NOMO-1 treated with dmso at 0.1 percent for 144 hours (cell line): ENCODE measurements around the gene TOPORS.
"Not testable (repeated sequence)": the region's sequence is repeated elsewhere in the genome, so short reads cannot be mapped to it uniquely, and the experiment has no call there.

Source experiments
- DNase-seq: peaks from one replicate; lab custom pipeline; 2025; ENCODE audit not compliant: unreplicated experiment; lab: John Stamatoyannopoulos, UW

Gene TOPORS

DNA sequence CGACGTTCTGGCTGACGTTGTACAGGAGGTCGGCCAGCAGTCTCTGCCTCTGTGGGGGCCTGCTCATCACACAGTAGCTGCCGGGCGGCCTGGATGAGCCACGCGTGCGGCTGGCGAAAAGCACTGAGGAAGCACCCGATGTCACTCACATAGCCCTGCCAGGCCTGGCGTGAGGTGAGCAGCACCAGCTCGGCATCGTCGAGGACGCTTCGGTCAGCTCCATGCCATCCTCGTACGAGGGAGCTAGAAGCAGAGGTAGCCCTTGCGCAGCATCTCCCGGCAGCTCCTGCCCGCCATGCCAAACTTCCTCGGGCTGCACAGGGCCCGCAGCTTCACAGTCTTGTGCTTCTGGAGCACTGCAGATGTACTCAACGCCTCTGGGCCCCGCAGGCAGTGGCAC is 14.4 kb upstream of the TOPORS start:
- no peak for DNase-seq

DNA sequence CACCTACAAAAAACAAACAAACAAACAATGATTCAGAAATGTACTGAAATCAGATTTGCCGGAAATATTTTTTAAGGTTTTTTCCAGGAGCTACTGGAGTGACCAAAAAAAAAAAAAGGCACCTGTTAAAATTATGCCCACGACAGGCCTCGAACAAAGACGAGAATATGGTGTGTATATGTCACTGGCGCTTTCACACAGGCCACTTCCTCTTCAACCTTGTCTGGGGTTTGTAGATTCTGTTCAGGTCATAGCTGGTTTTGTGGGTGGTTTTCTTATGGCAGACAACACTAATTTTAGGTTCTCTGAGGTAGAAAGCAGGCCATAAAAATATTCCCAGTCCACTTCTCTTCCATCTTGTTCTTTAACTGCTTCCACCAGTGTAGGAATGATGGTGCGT is 13.6 kb upstream of the TOPORS start:
- no peak for DNase-seq

DNA sequence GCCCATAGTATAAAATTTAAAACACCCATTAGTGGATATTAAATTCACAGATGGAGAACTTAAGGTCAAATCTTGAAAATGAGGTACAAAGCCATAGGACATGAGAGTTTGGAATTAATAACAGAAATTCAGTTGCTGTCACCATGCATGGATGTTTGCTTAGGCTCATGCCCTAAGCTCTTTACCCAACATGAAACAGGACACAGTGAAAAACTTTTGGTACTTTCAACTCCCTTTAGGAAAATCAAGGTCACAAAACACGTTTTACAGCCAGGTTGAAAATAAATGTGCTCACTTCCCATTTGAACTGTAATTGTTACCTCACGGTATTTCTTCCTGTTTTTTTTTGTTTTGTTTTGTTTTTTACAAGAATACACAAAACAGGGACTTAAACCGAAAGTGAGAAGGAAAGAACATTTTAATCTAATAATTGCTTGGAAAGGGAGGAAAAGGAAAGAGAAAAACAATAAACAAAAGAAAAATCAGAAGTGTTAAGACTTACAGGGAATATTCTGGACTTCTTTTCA is 6.1 kb upstream of the TOPORS start:
- DNase-seq = no peak

DNA sequence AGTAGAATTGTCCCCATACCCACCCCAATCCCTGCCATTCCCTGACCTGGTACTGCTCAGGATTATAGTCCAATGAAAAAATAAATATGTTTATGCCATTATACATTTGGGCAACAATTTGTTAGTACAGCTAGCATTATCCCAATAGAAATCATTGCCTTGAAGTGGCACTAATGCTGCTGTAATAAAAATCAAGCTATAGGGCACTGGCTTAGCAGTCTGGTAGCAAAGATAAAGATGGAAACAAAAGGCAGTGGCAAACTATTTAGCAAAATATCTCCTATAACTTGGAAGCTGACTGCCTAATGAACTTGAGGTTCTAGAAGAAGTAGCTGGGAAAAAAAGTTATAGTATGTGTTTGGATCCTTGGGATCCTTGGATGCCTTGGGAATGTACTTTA is 2.2 kb upstream of the TOPORS start:
- no peak for DNase-seq

DNA sequence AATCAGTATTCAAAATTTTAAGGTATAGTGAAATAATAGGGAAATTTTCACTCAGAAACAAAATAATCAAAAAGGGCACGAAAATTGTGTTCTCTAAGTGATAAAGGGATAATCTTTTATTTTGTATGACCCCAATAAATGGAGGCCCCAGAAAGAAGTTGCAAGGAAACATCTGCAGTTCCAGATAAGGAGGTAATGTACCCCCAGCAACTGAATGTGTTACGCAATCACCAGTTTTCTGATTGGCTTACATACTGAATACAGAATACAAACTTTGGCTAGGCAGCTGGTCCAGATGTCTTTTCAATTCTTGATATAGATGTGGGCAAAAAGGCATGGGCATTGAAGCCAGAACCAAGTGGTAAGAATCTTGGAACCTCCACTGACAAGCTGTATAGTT is 1.7 kb upstream of the TOPORS start:
- no peak for DNase-seq

DNA sequence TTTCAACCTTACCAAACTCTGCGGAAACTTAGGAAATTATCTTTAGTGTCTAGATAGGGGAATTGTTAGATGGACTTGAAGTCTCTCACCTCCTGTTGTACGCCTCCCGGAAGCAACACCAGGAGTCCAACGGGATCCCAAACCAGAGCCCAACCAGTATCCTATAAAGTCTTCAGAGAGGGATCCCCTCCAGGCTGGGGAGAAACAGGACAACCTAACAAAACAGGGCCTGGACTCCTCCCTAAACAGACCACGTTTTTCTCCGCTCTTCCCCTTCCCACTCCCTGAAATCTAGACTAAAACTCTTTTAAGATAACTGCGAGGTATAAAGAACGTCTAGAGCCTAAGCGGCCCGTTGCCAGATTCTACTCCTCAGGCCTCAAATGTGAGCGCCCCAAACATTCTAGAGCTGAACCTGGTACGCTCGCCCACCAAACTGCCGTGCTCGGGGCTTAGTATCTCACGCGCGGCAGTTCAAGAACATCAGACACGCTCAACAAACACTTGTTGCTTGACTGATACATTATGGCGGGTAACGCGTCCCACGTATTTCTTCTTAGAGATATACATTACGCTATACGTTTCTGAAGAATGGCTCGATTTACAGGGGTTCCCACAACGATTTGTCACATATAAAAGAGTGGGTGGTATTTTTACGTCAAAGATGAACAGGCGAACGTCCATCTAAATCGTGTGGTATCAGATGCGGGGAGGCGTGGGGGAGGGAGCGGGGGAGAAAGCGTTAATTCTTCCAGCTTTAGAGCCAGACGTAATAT is 922 bp downstream of the TOPORS start:
- peak; percentile 35 for DNase-seq

DNA sequence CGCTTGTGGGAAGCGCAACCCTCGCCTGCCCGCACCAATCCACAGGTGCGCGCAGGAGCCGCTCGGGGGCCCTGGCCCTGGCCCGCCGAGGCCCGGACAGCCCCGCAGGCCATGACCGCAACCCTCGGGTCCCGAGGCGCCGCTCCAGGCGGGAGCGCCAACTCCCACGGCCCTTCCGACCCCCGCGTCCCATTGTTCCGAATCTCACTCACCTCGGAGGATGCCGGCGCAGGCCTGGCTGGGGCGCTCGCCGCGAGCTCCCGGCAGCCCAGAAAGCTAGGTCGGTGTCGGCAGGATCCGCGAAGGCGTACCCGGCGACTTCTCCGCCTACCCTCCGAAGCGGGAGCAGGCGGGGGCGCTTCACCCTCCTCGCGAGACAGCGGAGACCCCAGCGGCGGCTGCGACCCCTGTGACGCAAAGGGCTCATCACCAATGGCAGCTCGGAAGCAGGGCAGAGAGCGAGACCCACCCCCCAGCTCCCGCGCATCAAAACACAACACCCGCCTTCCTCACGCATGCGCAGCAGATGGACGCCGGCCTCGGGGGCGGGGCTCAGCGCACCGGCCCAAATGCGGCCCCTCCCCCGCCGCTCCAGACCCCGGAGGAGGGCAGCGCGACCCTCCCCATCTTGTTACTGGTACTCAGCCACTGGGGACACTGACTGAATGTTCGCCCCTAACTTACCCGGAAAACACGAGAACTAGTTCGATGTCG is 1.7 kb downstream of the TOPORS start:
- peak; percentile 66 for DNase-seq

DNA sequence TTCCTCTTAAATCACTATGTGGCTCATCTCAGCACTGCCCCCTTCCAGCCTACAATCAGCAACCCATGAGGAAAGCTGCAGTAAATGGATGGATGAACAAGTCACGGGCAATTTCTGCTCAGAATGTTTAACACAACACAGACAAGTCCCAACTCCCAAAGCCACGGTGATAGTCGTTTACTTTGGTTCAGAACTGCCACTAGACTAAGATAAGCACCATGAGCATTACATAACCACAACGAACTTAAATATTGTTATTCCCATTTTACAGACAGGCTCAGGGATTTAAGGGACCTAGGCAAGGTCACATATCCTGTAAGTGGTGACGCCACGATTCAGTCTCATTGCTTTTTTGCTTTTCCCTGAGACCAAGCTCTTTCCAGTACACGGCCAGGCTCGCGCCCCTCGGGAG is 2.2 kb downstream of the TOPORS start:
- DNase-seq = no peak

DNA sequence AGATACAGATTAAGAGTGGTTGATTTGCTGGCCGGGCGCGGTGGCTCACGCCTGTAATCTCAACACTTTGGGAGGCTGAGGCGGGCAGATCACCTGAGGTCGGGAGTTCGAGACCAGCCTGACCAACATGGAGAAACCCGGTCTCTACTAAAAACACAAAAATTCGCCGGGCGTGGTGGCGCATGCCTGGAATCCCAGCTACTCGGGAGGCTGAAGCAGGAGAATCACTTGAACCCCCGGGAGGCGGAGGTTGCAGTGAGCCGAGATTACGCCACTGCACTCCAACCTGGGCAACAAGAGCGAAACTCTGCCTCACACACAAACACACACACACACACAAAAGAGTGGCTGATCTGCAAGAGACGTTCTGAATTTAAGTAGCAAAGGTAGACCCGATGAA is 4.2 kb downstream of the TOPORS start:
- not testable (repeated sequence) for DNase-seq

DNA sequence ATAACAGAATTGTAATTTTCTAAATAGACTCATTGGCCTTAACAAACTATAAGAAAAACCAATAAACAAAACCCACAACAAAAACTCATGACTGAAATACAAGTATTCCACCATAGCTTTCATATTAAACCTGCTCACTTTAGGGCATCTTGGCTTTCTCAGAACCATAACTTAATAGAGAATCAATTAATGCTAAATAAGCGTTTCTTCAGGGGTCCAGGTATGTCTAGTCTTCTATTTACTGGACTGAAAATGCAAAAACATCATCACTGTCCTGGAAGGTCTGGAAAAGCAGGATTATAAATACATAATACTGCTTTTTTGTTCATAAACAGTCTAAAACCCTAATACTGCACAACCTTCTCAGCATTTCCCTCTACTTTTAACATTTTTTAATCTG is 6.5 kb downstream of the TOPORS start:
- no peak for DNase-seq

DNA sequence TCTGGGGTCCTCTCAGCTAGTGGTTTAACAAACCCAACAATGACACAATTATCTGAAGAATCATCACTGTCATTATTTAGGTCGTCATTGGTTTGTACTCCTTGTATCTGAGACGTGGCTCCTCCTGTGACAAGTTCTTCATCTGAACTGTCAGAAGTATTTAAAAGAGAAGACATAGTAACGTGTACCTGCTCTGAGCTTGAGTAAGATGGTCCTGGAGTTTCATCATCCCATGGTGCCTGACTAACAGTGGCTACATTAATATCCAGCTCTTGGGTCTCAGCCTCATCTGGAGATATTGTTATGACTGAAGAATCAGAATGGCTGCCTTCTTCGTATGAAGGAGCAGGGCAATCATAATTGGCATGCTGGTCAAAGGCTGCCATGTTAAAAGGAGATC is 9.3 kb downstream of the TOPORS start:
- DNase-seq = no peak

DNA sequence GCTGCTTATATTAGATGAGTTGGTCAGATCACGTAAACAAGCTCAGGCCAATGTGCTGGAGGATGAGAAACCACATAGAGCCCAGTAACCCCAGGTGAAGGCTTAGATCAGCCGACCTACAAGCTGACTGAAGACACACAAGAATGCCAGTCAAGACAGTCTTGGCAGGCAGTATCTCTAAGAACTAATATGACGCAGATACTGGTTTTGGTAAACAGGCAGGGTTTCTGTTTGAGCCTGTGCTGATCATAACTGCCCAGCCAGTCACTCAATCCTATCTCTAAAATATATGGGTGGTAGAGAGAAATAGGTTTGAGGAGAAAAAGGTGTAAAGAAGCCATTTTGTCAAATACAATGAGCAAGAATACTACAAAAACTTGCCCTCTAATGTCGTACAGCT is 18.6 kb downstream of the TOPORS start:
- no peak for DNase-seq

DNA sequence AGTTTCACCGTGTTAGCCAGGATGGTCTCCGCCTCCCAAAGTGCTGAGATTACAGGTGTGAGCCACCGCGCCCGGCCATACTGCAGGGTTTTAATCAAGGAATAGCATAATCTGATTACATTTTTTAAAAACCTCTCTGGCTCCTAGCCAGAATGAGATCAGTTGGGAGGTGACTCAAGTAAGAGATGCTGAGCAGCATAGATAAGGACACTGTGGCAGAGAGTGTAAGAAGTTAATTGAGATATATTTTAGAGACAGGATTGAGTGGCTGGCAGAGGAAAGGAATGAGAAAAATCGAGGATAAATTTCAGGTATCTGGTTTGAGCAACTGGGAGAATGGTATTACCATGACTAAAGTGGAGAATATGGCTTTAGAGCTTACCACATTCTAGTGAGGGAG is 19.1 kb downstream of the TOPORS start:
- no peak for DNase-seq

DNA sequence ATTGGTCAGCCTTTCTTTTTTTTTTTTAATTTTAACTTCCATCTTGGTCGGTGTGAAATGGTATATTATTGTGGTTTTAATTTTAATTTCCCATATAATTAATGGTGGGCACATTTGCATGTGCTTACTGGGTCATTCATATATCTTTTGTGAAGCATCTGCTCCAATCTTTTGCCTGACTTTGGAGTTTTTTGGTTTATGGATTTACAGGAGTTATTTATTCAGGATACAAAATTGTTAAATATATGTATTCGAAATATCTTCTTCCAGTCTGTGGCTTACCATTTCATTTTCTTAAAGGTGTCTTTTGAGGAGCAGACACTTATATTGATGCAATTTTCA is 25.7 kb downstream of the TOPORS start:
- DNase-seq = no peak

DNA sequence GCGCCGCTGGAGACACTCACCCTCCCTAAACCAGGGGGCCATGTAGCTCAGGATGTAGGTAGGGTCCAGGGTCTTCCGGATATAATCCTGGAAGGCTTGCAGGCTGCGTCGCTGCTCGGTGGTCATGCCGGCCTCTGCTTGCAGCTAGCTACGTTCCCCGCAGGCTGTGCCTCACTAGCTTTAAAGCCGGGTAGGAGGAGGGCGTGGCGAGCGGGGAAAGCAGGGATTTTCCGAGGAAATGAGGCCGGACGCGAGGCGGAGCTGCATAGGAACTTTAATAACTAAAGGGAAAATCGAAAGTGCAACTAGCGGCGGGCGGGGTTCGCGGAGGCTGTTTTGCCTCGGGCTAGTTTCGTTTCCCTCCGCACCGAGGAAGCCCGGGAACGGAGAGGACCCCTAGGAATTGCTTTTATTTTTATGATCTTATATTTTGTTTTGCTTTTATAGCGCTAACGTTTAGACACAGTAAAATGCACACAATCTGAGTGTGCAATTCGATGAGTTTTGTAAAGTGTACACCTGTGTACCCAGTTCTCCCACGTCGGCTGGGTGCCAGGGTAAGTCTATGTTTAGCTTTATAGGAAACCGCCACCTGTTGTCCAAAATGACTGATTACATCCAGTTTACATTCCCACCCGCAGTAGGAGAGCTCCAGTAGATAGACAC is 26.2 kb downstream of the TOPORS start, which contains the start of gene RIGI:
Gene RIGI (minus strand): TSS at position 156 of the 666 bp plus-strand sequence. CDS start 30 bp downstream, at position 126.
- DNase-seq = peak; percentile 57

DNA sequence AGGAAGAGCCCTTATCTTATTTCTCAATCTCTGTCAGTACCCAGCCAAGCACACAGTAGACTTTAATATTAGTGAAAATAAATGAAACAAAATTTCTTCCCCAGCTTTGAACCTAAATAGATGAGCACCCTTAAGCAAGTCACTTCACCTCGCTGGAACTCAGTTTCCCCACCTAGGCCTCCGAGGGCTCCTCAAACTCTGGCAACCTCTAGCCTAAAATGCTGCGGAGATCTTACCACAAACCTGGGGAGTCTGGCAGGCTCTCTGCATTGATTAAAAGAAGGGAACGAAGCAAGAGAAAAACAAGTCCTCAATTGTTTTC is 26.7 kb downstream of the TOPORS start:
- DNase-seq = no peak

DNA sequence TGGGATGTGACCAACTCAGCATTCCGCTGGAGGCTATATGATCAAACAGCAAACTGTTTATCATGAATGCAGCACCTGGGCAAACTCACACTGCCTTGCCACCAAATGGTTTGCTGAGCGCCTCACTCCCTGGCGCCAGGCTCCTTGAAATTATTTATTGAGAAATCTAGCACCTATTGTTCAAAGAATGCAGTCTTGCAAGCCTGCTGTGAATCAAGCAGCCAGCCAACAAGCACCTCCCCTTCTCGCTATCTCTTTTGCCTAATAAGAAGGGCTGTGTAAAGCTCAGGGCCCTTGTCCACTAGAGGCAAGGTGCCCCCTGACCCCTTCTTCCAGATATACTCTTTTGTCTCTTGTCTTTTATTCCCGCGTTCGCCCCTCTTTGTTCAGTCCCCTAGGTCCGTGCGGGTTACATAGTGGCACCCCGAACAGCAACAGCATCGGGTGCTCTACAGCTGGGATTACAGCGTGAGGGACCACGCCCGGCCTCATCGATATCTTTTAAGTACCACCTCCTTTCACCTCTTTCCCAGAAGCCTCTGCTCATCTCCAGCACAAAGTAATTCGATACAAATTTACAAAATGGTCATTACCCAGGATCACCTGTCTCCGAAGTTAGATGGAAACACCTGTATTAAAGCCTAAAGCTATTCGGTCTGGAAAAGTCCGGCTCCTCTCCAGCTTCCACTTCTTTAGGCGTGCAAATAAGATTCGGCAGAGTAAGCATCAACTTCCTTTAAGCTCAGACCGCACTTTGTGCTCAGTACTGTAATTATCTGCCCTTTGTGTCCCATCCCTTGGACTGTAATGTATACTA is 27.3 kb downstream of the TOPORS start:
- DNase-seq = peak; percentile 12

DNA sequence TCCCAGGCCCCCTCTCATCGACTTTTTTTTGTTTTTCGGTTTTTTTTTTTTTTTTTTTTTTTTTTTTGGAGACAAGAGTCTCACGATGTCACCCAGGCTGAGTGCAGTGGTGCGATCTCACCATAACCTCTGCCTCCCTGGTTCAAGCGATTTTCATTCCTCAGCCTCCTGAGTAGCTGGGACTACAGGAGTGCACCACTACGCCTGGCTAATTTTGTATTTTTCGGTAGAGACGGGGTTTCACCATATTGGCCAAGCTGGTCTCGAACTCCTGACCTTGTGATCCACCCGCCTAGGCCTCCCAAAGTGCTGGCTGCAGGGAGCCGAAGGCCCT is 27.9 kb downstream of the TOPORS start:
- not testable (repeated sequence) for DNase-seq

DNA sequence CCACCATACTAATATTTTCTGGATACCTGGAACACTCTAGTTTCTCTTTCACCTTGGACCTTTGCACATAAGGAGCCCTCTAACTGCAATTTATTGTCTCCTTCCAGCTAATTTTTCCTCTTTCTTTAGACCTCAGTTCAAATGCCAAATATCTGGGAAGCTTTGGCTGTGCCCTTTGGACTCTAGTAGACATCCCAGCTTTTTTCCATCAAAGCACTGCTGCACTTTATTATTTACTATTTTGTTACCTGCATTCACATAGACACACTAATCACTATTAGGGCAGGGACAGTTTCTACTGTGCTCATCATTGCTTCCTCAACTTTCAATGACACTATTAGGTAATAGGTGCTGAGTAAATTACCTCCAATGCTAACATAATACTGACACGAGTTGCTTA is 28.5 kb downstream of the TOPORS start:
- DNase-seq = no peak

DNA sequence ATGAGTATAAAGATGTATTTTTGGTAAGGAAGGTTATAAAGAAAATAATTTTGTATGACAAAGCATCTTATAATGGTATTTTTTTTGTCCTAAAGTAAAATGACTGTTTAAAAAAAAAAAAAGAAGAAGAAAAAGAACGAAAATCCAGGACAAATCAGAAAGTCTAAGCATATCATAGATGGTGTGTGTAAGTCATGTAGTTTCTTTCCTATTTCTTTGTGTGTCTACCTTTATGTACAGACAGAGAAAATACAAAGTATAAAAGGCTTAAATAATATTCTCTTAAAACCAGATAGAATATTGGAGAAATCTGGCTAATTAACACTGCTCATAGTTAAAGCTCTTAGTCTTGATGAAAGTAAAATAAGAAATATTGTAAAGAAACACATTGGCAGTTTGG is 34.1 kb downstream of the TOPORS start:
- DNase-seq = no peak

DNA sequence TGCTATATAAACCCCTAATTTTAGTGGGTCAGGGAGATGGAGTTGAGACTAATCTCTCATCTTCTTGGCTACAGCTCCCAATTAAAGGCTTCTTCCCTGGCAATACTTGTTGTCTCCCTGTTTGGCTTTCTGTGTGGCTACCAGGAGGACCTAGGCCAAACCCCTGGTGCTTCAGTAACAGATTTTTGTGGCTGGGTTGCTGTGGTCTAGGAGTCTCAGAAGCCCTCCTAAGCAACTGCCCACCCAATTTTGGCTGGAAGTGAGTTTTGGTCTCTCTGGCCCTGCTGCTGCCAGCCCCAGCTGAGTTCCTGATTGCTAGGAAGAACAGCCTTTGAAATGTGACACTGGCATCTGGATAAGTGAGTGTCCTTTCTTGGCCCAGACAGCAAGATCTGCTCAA is 36.1 kb downstream of the TOPORS start:
- DNase-seq = no peak
